Activated T-helper 1 cell treated with anti-CD3 and anti-CD28 coated beads, Interleukin-2, amount 50 U/mL, for 16 hours (primary cell): ENCODE results near the gene NTRK1.
"Not testable (repeated sequence)": the region's sequence is repeated elsewhere in the genome, so short reads cannot be mapped to it uniquely, and the experiment has no call there.

Experiments
- DNase-seq, 2 donors: peaks; one replicate each; pipeline ENCODE4 v3.0.0-alpha.2; 2020; ENCODE audit warnings: low read depth in 1 of 2, low spot score in 1 of 2

NTRK1 gene

DNA sequence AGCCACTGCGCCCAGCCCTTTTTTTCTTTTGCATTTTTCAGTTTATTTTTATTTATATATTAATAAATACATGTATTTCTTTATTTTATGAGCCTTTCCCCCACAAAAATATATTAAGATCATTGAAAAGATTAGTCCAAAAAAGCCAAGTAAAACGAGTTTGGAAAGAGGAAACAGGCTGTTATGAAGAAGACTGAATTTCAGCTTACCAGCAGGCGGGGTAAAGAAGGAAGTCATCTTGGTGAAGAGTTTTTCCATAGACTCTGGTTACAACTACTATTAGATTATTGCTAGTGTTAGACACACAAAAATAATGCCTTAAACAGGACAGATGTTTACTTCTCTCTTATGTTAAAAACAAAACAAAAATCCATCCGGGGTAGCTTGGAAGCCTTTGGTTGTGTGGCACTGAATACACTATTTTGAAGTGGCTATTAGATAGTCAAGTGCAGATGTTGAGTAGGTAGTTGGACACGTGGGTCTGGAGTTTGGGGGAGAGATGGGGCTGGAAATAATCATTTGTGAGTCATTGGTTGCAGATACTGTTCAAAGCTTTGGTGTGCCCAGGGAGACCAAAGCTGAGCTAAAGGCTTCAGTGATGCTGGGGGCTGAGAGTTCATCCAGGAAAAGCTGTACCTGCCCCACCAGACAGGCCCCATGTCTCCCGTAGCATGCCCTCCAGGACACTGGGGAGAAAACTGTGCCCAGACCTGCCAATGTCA lies 51.1 kb downstream of the NTRK1 start:
- DNase-seq: no peak

- DNase-seq: no peak
Observed at GRCh38 chr1:156912310-156912709, 51.6 kb downstream of the NTRK1 start.

- no peak for DNase-seq
Observed at GRCh38 chr1:156912861-156913808, 52.5 kb downstream of the NTRK1 start.

- no peak for DNase-seq
Observed at GRCh38 chr1:156913809-156914387, 53.2 kb downstream of the NTRK1 start.

DNA sequence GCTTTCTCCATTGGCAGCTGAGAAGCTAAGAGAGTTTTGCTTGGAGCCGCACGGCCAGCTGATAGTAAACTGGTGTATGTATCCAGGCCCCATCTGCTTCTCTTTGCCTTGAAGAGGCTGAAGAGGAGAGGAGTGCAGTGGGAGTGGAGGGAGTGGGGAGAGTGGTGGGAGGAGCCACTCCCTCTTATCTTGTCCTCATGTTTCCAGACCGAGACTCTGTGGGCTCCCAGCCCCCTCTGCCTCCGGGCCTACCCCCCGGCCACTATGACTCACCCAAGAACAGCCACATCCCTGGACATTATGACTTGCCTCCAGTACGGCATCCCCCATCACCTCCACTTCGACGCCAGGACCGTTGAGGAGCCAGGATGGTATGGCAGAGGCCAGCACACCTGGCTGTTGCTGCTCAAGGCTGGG lies 53.8 kb downstream of the NTRK1 start:
- DNase-seq: no peak

- peak in 1 of 2 donors; percentile 35 for DNase-seq
Observed at GRCh38 chr1:156920233-156921052, 59.8 kb downstream of the NTRK1 start, which contains the start of gene LRRC71. TSS of gene LRRC71 (plus strand) at chr1:156920632. CDS start at chr1:156920804, 172 bp downstream.

GRCh38 chr1:156921053-156921529 lies 60.4 kb downstream of the NTRK1 start:
- no peak for DNase-seq

GRCh38 chr1:156922986-156923669 lies 62.5 kb downstream of the NTRK1 start:
- DNase-seq: no peak

GRCh38 chr1:156923670-156924477 lies 63.2 kb downstream of the NTRK1 start:
- DNase-seq: no peak

GRCh38 chr1:156924478-156925153 lies 64.0 kb downstream of the NTRK1 start:
- DNase-seq: no peak

- DNase-seq: no peak
Observed at GRCh38 chr1:156925154-156926010, 64.7 kb downstream of the NTRK1 start.

DNA sequence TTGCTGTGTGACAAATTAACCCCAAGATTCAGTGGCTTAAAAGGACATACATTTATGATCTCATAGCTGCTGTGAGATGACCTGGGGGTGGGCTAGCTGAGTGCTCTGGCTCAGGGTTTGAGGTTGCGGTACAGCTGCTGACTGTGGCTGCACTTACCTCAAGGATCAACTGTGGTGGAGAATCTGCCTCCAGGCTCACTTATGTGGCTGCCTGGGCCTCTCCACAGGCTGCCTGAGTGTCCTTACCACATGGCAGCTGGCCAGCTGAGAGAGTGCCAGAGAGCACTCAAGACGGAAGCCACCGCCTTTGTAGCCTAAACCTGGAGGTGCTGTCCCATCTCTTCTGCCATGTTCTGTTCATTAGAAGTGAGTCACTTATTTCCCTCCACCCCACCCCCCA lies 65.5 kb downstream of the NTRK1 start:
- no peak for DNase-seq

DNA sequence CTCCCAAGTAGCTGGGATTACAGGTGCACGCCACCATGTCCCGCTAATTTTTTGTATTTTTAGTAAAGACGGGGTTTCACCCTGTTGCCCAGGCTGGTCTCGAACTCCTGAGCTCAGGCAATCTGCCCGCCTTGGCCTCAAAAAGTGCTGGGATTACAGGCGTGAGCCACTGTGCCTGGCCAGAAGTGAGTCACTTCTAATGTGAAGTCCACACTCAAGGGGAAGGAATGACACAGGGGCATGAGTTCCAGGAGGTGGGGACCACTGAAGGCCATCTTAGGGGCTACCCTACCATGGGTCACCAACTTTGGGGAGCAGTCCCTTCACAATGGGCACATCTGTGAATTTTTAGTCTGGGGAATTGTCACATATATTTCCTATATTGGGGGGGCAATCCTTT lies 66.0 kb downstream of the NTRK1 start:
- DNase-seq: not testable (repeated sequence)

DNA sequence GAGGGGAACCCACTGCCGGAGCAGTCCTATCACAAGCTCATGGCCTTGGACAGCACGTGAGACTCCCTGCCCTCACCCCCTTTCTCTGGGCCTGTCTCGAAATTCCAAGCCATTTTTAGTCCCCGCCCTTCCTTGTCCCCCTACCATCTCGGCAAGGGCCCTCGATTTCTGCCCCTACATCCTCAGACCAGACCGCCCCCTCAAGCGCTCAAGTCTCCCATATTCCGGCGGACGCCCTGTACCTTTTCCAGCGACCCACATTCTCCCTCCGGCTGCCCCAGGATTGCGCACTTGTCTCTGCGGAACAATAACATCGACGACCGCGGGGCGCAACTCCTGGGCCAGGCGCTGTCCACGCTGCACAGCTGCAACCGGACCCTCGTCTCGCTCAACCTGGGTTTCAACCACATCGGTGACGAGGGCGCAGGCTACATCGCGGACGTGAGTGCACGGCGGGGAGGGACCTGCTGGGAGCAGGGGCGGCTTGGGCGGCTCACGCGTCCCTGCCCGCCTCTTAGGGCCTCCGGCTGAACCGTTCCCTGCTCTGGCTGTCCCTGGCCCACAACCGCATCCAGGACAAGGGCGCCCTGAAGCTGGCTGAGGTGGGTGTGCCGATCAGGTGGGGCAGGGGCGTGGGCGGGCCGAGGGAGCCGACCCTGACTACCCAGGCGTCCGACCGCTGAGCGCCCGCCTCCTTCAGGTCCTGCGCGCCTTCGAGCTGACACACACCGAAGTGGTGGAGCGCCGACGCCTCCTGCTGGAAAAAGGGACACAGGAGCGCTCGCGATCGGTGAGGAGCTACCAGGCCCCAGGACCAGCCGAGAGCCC lies 66.8 kb downstream of the NTRK1 start:
- peak; percentile 27 to 28 for DNase-seq

DNA sequence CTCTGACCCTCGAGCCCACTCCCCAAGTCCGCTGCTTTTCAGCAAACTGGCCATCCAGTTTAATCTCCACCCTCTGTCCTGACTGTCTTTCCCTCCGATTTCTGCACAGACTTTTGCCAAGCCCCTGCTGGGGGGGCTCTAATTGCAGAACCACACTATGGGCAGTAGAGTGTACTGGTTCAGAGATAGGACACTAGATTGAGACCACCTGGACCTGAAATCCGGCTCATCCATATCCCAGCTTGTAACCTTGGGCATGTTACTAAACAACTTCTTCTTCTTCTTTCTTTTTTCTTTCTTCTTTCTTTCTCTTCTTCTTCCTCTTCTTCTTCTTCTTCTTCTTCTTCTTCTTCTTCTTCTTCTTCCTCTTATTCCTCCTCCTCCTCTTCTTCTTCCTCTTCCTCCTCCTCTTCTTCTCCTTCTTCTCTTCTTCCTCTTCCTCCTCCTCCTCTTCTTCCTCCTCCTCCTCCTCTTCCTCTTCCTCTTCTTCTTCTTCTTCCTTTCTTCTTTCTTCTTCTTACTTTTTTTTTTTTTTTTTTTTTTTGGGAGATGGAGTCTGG lies 67.5 kb downstream of the NTRK1 start:
- DNase-seq: no peak

GRCh38 chr1:156929596-156930238 lies 69.1 kb downstream of the NTRK1 start:
- no peak for DNase-seq
